Spleen (tissue), 7 donors: Measurements from ENCODE around the gene SCRN2.

Experiments
- POLR2A ChIP-seq, 3 donors: fragments of 450-650 bp; IDR thresholded peaks; one replicate each; pipeline ENCODE4 v1.5.1; 2017; ENCODE audit warnings: antibody characterized with exemption in 3 of 3, mild to moderate bottlenecking in 1 of 3
- TF ChIP-seq, protein P1 (sequence below), 11 experiments: fragments of 200-600 bp in 7 of 11; fragments of 450-650 bp in 4 of 11; sonication (generic) in 4 of 11; IDR thresholded peaks in 8 of 11; conservative IDR thresholded peaks in 3 of 11; 1 replicate in 7 of 11; 2 replicates in 4 of 11; pipeline versions ENCODE4 v1.4.0 to v1.8.0; 2016 to 2021; ENCODE audit warnings: antibody characterized with exemption in 11 of 11, inconsistent platforms in 4 of 11, mild to moderate bottlenecking in 1 of 11
- donor health status: DM: no; HTN: no; CAD: no; lungs with moderate emphysema.
- donor health status: DM: no; HTN: no; CAD: no.
- donor health status: DM: no; HTN: no; CAD: no.

DNA sequence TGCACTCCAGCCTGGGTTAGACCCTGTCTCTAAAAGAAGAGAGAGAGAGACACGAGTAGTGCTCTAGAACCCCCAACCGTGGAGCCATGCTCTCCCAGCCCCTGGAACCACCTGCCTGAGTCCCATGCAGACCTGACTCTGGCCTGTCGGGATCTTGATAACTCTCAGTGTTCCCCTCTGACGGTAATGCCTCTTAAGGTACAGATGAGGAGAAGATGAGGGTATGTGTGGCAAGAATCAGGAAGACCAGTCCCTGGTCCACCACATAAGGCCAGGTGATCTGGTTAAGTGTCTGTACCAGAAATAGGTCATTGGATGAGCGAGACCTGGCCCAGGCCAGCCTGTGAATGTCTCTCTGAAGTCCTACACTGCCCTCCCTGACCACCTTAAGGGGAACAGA, 37.9 kb downstream of the SCRN2 start:
- TF ChIP-seq, protein P1, sequence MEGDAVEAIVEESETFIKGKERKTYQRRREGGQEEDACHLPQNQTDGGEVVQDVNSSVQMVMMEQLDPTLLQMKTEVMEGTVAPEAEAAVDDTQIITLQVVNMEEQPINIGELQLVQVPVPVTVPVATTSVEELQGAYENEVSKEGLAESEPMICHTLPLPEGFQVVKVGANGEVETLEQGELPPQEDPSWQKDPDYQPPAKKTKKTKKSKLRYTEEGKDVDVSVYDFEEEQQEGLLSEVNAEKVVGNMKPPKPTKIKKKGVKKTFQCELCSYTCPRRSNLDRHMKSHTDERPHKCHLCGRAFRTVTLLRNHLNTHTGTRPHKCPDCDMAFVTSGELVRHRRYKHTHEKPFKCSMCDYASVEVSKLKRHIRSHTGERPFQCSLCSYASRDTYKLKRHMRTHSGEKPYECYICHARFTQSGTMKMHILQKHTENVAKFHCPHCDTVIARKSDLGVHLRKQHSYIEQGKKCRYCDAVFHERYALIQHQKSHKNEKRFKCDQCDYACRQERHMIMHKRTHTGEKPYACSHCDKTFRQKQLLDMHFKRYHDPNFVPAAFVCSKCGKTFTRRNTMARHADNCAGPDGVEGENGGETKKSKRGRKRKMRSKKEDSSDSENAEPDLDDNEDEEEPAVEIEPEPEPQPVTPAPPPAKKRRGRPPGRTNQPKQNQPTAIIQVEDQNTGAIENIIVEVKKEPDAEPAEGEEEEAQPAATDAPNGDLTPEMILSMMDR (IDR thresholded peaks at IDR 0.05 in 8 of 11, conservative IDR thresholded peaks at IDR 0.05 in 3 of 11): no peak
- no peak for TF ChIP-seq POLR2A (IDR thresholded peaks at IDR 0.05)
